ENCODE results near the gene LEF1. TPM values are rescaled to one million over a fixed set of nuclear protein-coding genes. Genes with fewer than 3 reads are reported as not detected.

The LEF1 gene
- total RNA-seq, 1 experiment from 2014 or later: 2.8 TPM

DNA sequence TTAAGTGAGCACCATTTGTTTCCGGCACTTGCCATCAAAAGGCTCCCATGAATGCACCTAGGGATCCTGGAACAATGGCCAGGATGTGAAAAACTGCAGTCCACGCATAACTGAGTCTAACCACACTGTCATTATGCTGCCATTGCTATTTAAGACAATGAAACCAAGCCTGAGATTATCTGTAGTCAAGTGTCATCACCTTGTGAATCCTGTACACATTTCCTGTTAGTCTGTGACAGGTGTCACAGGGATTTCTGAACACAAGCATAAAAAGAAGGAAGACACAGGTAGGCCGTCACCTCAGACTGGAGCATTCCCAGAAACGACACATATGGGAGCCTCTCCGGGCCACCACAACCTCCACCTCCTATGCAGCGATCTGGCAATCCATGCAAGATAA, 112.3 kb downstream of the LEF1 start:
- intact Hi-C loops (cut with micrococcal nuclease; ENCODE audit: unreplicated experiment): no loop called here
- H3K4me1 ChIP-seq (replicated peaks; ENCODE audit: insufficient read depth): peaks cover 13% of the 10 kb centered on the region; the same call in 1 of the 2 replicates
- CTCF ChIA-PET: no interaction called here
- no peaks in the 10 kb centered on the region for H3K9me2 ChIP-seq (ENCODE audit: insufficient read depth)
- H3F3A ChIP-seq (ENCODE audit: insufficient read depth, low read depth): no peaks in the 10 kb centered on the region
- no TSS peak for BruUV-seq (replicated peaks)
- DNase-seq: no peak
- POLR2A ChIA-PET (ENCODE audit: unreplicated experiment): no interaction called here
- no peaks in the 10 kb centered on the region for H3K9me3 ChIP-seq (ENCODE audit: insufficient read depth, low read depth)
- no peak overlapping the region for H3K4me3 ChIP-seq
- H2AFZ ChIP-seq: no peak overlapping the region
- no peak overlapping the region for H3K4me2 ChIP-seq
- no peaks in the 10 kb centered on the region for H3K36me3 ChIP-seq (ENCODE audit: low read depth)
- H3K27ac ChIP-seq: no peak overlapping the region
- no peak for TF ChIP-seq CTCF (conservative IDR thresholded peaks at IDR 0.05)
- TF ChIP-seq EZH2 (IDR thresholded peaks at IDR 0.05; ENCODE audit: low read depth): no peak
- no peaks in the 10 kb centered on the region for H3K27me3 ChIP-seq (ENCODE audit: insufficient read depth, low read depth)
- H3K79me2 ChIP-seq (ENCODE audit: low read depth): no peaks in the 10 kb centered on the region
- no peaks in the 10 kb centered on the region for H4K20me1 ChIP-seq (ENCODE audit: insufficient read depth)

DNA sequence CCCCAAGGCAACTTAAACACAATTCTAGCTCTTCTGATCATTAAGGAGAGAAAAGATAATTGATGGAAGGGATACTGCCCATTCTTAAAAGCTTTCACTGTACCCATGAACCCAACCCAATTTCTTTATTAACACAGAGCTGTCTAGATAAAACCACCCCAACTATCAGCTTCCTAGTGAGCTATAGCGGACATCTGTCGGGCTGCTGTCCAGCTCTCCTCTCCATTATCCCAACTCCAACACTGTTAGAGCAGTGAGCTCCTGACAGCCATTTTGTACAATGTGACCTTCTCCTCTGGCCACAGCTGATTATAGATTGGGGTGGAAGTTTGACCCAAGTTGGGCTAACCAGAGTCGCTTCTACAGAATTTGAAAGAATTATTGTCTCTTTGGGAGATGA, 112.9 kb downstream of the LEF1 start:
- no peaks in the 10 kb centered on the region for H3K9me3 ChIP-seq (ENCODE audit: insufficient read depth, low read depth)
- no peaks in the 10 kb centered on the region for H3K36me3 ChIP-seq (ENCODE audit: low read depth)
- intact Hi-C loops (cut with micrococcal nuclease; ENCODE audit: unreplicated experiment): no loop called here
- H3K4me3 ChIP-seq: no peak overlapping the region
- H4K20me1 ChIP-seq (ENCODE audit: insufficient read depth): no peaks in the 10 kb centered on the region
- DNase-seq: no peak
- BruUV-seq (replicated peaks): no TSS peak
- peaks cover 13% of the 10 kb centered on the region; the same call in 1 of the 2 replicates for H3K4me1 ChIP-seq (replicated peaks; ENCODE audit: insufficient read depth)
- H3F3A ChIP-seq (ENCODE audit: insufficient read depth, low read depth): no peaks in the 10 kb centered on the region
- H3K27ac ChIP-seq: no peak overlapping the region
- H2AFZ ChIP-seq: no peak overlapping the region
- CTCF ChIA-PET: no interaction called here
- H3K4me2 ChIP-seq: no peak overlapping the region
- H3K27me3 ChIP-seq (ENCODE audit: insufficient read depth, low read depth): no peaks in the 10 kb centered on the region
- no peak for TF ChIP-seq EZH2 (IDR thresholded peaks at IDR 0.05; ENCODE audit: low read depth)
- no peak for TF ChIP-seq CTCF (conservative IDR thresholded peaks at IDR 0.05)
- no peaks in the 10 kb centered on the region for H3K9me2 ChIP-seq (ENCODE audit: insufficient read depth)
- POLR2A ChIA-PET (ENCODE audit: unreplicated experiment): no interaction called here
- no peaks in the 10 kb centered on the region for H3K79me2 ChIP-seq (ENCODE audit: low read depth)

- no TSS peak for BruUV-seq (replicated peaks)
- intact Hi-C loops (cut with micrococcal nuclease; ENCODE audit: unreplicated experiment): no loop called here
- Histone ChIP-seq H3K4me2 (no peak overlapping the region), H3K36me3 (ENCODE audit: low read depth) (no peaks in the 10 kb centered on the region), H3K4me1 (replicated peaks; ENCODE audit: insufficient read depth) (peaks cover 9% of the 10 kb centered on the region; the same call in 1 of the 2 replicates), H3K9me3 (ENCODE audit: insufficient read depth, low read depth) (no peaks in the 10 kb centered on the region), H4K20me1 (ENCODE audit: insufficient read depth) (no peaks in the 10 kb centered on the region), H3K9me2 (ENCODE audit: insufficient read depth) (no peaks in the 10 kb centered on the region), H3F3A (ENCODE audit: insufficient read depth, low read depth) (no peaks in the 10 kb centered on the region), H3K27me3 (ENCODE audit: insufficient read depth, low read depth) (no peaks in the 10 kb centered on the region), H3K79me2 (ENCODE audit: low read depth) (no peaks in the 10 kb centered on the region), H3K4me3 (no peak overlapping the region), H3K27ac (no peak overlapping the region), H2AFZ (no peak overlapping the region)
- DNase-seq: no peak
- ChIA-PET POLR2A (ENCODE audit: unreplicated experiment) (no interaction called here), CTCF (no interaction called here)
- no peak for TF ChIP-seq CTCF (conservative IDR thresholded peaks at IDR 0.05)
Observed at GRCh38 chr4:108054025-108054638, 114.6 kb downstream of the LEF1 start.
